Loucy (cell line): ENCODE data around the gene UBTD1.

ENCODE experiments used
- H2AFZ ChIP-seq: fragments of 200-600 bp; sonication (generic); 2 replicates; pipeline ENCODE4 v1.6.0; 2016; ENCODE audit warnings: antibody characterized with exemption, mild to moderate bottlenecking, low read length, moderate library complexity
- H3F3A ChIP-seq: fragments of 200-600 bp; 2 replicates; pipeline ENCODE4 v1.6.0; 2016; ENCODE audit warnings: antibody characterized with exemption, low read depth, mild to moderate bottlenecking
- H3K27me3 ChIP-seq: fragments of 200-600 bp; sonication (generic); 2 replicates; pipeline ENCODE4 v1.6.1; 2014; ENCODE audit warnings: low read length, mild to moderate bottlenecking; ENCODE audit not compliant: insufficient read depth, poor library complexity, severe bottlenecking
- H3K36me3 ChIP-seq: fragments of 200-600 bp; sonication (generic); 2 replicates; pipeline ENCODE4 v1.6.1; 2016; ENCODE audit warnings: low read length; ENCODE audit not compliant: insufficient read depth
- H3K4me1 ChIP-seq: fragments of 200-600 bp; sonication (generic); 2 replicates; pipeline ENCODE4 v1.5.1; 2014; ENCODE audit warnings: low read length, mild to moderate bottlenecking; ENCODE audit not compliant: insufficient read depth, poor library complexity, severe bottlenecking
- H3K4me2 ChIP-seq: fragments of 200-600 bp; sonication (generic); 2 replicates; pipeline ENCODE4 v1.6.0; 2014; ENCODE audit warnings: antibody characterized with exemption, low read length, low read depth, mild to moderate bottlenecking; ENCODE audit not compliant: poor library complexity, severe bottlenecking
- H3K4me3 ChIP-seq: fragments of 200-600 bp; sonication (generic); 2 replicates; pipeline ENCODE4 v1.5.1; 2014; ENCODE audit warnings: low read length, mild to moderate bottlenecking, mixed read lengths; ENCODE audit not compliant: poor library complexity, severe bottlenecking
- H3K79me2 ChIP-seq: fragments of 200-600 bp; sonication (generic); 2 replicates; pipeline ENCODE4 v1.6.1; 2014; ENCODE audit warnings: low read length; ENCODE audit not compliant: insufficient read depth
- H3K9ac ChIP-seq: fragments of 200-600 bp; sonication (generic); 2 replicates; pipeline ENCODE4 v1.6.0; 2014; ENCODE audit warnings: mild to moderate bottlenecking, low read depth, low read length, moderate library complexity; ENCODE audit not compliant: poor library complexity, severe bottlenecking
- H3K9me2 ChIP-seq: fragments of 200-600 bp; sonication (generic); replicated peaks from 2 replicates; pipeline ENCODE4 v1.6.1; 2016; ENCODE audit warnings: low read depth, low read length, mixed read lengths
- H3K9me3 ChIP-seq: fragments of 200-600 bp; sonication (generic); 2 replicates; pipeline ENCODE4 v1.6.1; 2014; ENCODE audit warnings: mild to moderate bottlenecking, antibody characterized with exemption, low read length, low read depth; ENCODE audit not compliant: insufficient read depth
- H4K20me1 ChIP-seq: fragments of 200-600 bp; sonication (generic); 2 replicates; pipeline ENCODE4 v1.6.0; 2014; ENCODE audit warnings: antibody characterized with exemption, low read length, mild to moderate bottlenecking; ENCODE audit not compliant: insufficient read depth, poor library complexity, severe bottlenecking
- EZH2phosphoT487 ChIP-seq: fragments of 200-600 bp; IDR thresholded peaks from 2 replicates; pipeline ENCODE4 v1.6.1; 2018; ENCODE audit warnings: antibody characterized with exemption, mild to moderate bottlenecking, moderate library complexity, borderline replicate concordance
- TF ChIP-seq, protein P1 (sequence below): fragments of 200-600 bp; sonication (generic); conservative IDR thresholded peaks from 2 replicates; pipeline ENCODE4 v1.5.1; 2014; ENCODE audit warnings: mild to moderate bottlenecking, antibody characterized with exemption, low read length

Gene UBTD1

DNA sequence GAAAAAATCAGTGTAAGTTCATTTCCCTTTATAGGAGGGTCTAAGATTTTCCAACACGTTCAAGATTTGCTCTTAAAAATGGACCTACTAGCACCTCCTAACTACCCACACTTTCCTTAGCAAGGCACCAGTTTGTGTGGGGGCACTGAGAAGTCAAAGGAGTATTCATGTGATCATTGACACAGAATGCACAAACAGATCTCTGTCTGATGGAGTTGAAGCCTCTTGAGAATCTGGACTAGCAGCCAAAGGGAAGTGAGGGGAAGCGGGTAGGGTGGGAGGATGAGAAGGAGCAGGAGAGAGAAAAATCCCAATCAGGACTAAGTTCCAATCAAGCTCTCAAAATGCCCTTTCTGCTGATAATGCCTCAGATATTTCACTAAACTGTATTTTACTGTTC is 4.6 kb upstream of the UBTD1 start:
- Histone ChIP-seq H3K4me3 (peak overlapping the region; percentile 90), H3K9me3 (no peaks in the 10 kb centered on the region), H3K9me2 (no peaks in the 10 kb centered on the region), H2AFZ (no peak overlapping the region), H3F3A (no peaks in the 10 kb centered on the region), H3K27me3 (no peaks in the 10 kb centered on the region), H3K4me1 (peaks cover 46% of the 10 kb centered on the region), H3K9ac (no peak overlapping the region), H3K4me2 (peak overlapping the region; percentile 86), H3K36me3 (no peaks in the 10 kb centered on the region), H3K79me2 (peaks cover 86% of the 10 kb centered on the region), H4K20me1 (peaks cover 59% of the 10 kb centered on the region)
- no peak for TF ChIP-seq EZH2phosphoT487
- TF ChIP-seq, protein P1, sequence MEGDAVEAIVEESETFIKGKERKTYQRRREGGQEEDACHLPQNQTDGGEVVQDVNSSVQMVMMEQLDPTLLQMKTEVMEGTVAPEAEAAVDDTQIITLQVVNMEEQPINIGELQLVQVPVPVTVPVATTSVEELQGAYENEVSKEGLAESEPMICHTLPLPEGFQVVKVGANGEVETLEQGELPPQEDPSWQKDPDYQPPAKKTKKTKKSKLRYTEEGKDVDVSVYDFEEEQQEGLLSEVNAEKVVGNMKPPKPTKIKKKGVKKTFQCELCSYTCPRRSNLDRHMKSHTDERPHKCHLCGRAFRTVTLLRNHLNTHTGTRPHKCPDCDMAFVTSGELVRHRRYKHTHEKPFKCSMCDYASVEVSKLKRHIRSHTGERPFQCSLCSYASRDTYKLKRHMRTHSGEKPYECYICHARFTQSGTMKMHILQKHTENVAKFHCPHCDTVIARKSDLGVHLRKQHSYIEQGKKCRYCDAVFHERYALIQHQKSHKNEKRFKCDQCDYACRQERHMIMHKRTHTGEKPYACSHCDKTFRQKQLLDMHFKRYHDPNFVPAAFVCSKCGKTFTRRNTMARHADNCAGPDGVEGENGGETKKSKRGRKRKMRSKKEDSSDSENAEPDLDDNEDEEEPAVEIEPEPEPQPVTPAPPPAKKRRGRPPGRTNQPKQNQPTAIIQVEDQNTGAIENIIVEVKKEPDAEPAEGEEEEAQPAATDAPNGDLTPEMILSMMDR = no peak

DNA sequence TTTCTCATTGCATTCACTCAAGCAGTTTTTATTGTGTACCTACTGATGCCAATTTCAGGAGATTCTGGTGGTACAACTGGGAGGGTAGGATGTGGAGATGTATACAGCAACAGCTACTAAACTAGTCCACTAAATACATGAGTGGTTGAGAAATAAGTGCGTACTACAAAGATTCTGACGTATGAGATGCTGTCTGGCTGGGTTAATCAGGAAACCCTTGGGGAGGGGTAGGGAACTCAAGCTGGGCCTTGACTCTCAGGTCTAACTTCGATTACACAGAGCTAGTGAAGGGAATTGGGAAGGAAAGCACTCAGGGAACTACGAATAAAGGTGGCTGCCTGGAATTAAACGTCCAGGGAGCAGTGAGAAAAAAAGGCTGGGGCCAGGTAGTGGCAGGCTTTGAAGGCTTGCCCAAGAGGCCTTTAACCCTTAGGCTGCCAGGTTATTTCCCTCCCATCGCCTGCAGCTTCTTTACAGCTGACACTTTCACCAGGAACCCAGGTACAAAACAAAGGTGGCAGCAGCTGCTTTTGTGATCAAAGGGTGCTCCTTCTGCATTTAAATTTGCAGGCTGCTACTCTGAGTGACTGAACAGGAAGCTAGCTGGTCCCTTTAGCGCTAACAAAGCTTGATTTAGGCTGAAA is 3.7 kb upstream of the UBTD1 start:
- H3K36me3 ChIP-seq = no peaks in the 10 kb centered on the region
- peak overlapping the region; percentile 90 for H3K4me3 ChIP-seq
- H3K4me2 ChIP-seq = peak overlapping the region; percentile 86
- H3K4me1 ChIP-seq = peaks cover 51% of the 10 kb centered on the region
- H3K9me3 ChIP-seq = no peaks in the 10 kb centered on the region
- no peaks in the 10 kb centered on the region for H3K27me3 ChIP-seq
- peaks cover 78% of the 10 kb centered on the region for H3K79me2 ChIP-seq
- H3K9ac ChIP-seq = peak overlapping the region; percentile 49
- no peak overlapping the region for H2AFZ ChIP-seq
- no peaks in the 10 kb centered on the region for H3K9me2 ChIP-seq
- H3F3A ChIP-seq = no peaks in the 10 kb centered on the region
- TF ChIP-seq, protein P1 = no peak
- no peak for TF ChIP-seq EZH2phosphoT487
- peaks cover 56% of the 10 kb centered on the region for H4K20me1 ChIP-seq

DNA sequence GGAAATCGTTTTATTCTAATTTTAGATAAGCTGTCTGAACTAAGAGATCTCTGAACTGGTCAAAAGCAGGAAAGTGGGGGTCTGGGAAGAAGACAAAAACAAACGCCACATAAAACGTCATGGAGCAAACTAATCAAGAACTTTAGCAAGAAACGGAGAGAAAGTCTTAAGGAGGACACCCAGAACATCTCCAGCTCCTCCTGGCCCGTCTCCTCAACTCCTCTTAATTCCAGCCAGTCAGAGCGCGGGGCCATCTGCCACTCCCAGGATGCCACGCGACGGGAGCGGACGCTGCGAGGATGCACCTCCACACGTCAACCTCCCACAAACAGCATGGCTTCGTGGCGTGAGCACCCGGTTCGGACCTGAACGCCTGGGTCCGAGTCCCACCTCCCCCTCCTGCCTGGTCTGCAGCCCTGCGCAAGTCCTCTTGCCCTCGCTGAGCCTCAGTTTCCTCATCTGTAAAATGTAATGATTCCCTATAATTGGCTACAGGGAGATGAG is 1.1 kb upstream of the UBTD1 start:
- Histone ChIP-seq H3K9me3 (no peaks in the 10 kb centered on the region), H3F3A (no peaks in the 10 kb centered on the region), H3K4me1 (peaks cover 42% of the 10 kb centered on the region), H4K20me1 (peaks cover 44% of the 10 kb centered on the region), H3K4me3 (peak overlapping the region; percentile 90), H3K36me3 (no peaks in the 10 kb centered on the region), H3K79me2 (peaks cover 53% of the 10 kb centered on the region), H3K4me2 (peak overlapping the region; percentile 86), H3K27me3 (no peaks in the 10 kb centered on the region), H3K9ac (peak overlapping the region; percentile 86), H3K9me2 (no peaks in the 10 kb centered on the region), H2AFZ (peak overlapping the region; percentile 84)
- TF ChIP-seq EZH2phosphoT487 = no peak
- TF ChIP-seq, protein P1 = no peak
